H54 (cell line): ENCODE results near the gene EPHA5.

Experiments
- DNase-seq: peaks from one replicate; pipeline ENCODE4 v3.0.0; 2011; ENCODE audit warnings: low spot score, mixed read lengths; ENCODE audit not compliant: insufficient read length
- FAIRE-seq: peaks from 3 replicates; lab custom pipeline; 2011; peaks lifted over from hg19 to GRCh38; lab: Jason Lieb, UNC
- POLR2A ChIP-seq: IDR thresholded peaks from 2 replicates; pipeline ENCODE4 v1.6.1; 2011; ENCODE audit warnings: low read depth, mild to moderate bottlenecking, low read length

EPHA5 gene

GRCh38 chr4:65670331-65671031 lies at the start of gene EPHA5:
Gene EPHA5 (minus strand): TSS chr4:65670489. CDS start chr4:65669742, 747 bp downstream.
- peak; percentile 68 for TF ChIP-seq POLR2A
- FAIRE-seq (no peak), DNase-seq (peak; percentile 32)

- no peak for FAIRE-seq
These were observed 49.3 kb upstream of the EPHA5 start for GRCh38 chr4:65719635-65720034.

GRCh38 chr4:65698631-65699030 lies 28.3 kb upstream of the EPHA5 start:
- TF ChIP-seq POLR2A, result no peak
- no peak for DNase-seq
- FAIRE-seq, result no peak

More at GRCh38 chr4:65719635-65720034, 49.3 kb upstream of the EPHA5 start:
- no peak for TF ChIP-seq POLR2A
- DNase-seq, result no peak

GRCh38 chr4:65696436-65696835 lies 26.1 kb upstream of the EPHA5 start:
- DNase-seq (no peak), FAIRE-seq (no peak)
- no peak for TF ChIP-seq POLR2A

- TF ChIP-seq POLR2A, result no peak
- FAIRE-seq (no peak), DNase-seq (no peak)
These were observed 1.1 kb upstream of the EPHA5 start for GRCh38 chr4:65671372-65671771.

GRCh38 chr4:65670020-65670330 lies 314 bp downstream of the EPHA5 start:
- FAIRE-seq, result no peak

GRCh38 chr4:65669111-65670019 lies 924 bp downstream of the EPHA5 start:
- FAIRE-seq (no peak), DNase-seq (no peak)
- no peak for TF ChIP-seq POLR2A

More at GRCh38 chr4:65670020-65670330, 314 bp downstream of the EPHA5 start:
- DNase-seq, result no peak
- no peak for TF ChIP-seq POLR2A

GRCh38 chr4:65668201-65669089 lies 1.8 kb downstream of the EPHA5 start:
- no peak for TF ChIP-seq POLR2A
- DNase-seq (no peak), FAIRE-seq (no peak)

GRCh38 chr4:65667506-65668041 lies 2.7 kb downstream of the EPHA5 start:
- FAIRE-seq (no peak), DNase-seq (no peak)
- TF ChIP-seq POLR2A, result no peak

GRCh38 chr4:65665771-65666523 lies 4.3 kb downstream of the EPHA5 start:
- FAIRE-seq (peak; percentile 36), DNase-seq (peak; percentile 15)
- TF ChIP-seq POLR2A, result no peak

GRCh38 chr4:65661471-65661870 lies 8.8 kb downstream of the EPHA5 start:
- DNase-seq (no peak), FAIRE-seq (no peak)
- TF ChIP-seq POLR2A, result no peak

GRCh38 chr4:65658117-65658516 lies 12.2 kb downstream of the EPHA5 start:
- DNase-seq (no peak), FAIRE-seq (no peak)
- TF ChIP-seq POLR2A, result no peak

GRCh38 chr4:65656008-65656407 lies 14.3 kb downstream of the EPHA5 start:
- no peak for TF ChIP-seq POLR2A
- DNase-seq (no peak), FAIRE-seq (no peak)

- DNase-seq (no peak), FAIRE-seq (no peak)
- no peak for TF ChIP-seq POLR2A
These were observed 15.3 kb downstream of the EPHA5 start for GRCh38 chr4:65654976-65655375.
